ENCODE results near the gene CSPG4. TPM values are rescaled to one million over a fixed set of nuclear protein-coding genes. Genes with fewer than 3 reads are reported as not detected.
"Not testable (repeated sequence)": the region's sequence is repeated elsewhere in the genome, so short reads cannot be mapped to it uniquely, and the experiment has no call there.

CSPG4 gene
- polyA plus RNA-seq, 1 experiment, result 5.8 TPM

GRCh38 chr15:75739791-75740190 lies 27.1 kb upstream of the CSPG4 start:
- Histone ChIP-seq H3K27ac (ENCODE audit: low read depth, low read length) (no peak overlapping the region), H3K27me3 (ENCODE audit: control insufficient read depth, insufficient read depth, low read length) (peaks cover 2% of the 10 kb centered on the region), H3K4me3 (ENCODE audit: low read depth, low read length) (no peak overlapping the region), H3K9me3 (ENCODE audit: control insufficient read depth, insufficient read depth, low read length) (no peaks in the 10 kb centered on the region)
- ChIA-PET POLR2A (no interaction called here), CTCF (no interaction called here)
- no peak for DNase-seq (ENCODE audit: low read depth, low spot score)
- TF ChIP-seq CTCF (IDR thresholded peaks at IDR 0.05; ENCODE audit: low read depth, low read length), result no peak

GRCh38 chr15:75738647-75739325 lies 26.1 kb upstream of the CSPG4 start:
- H3K4me3 ChIP-seq (ENCODE audit: low read depth, low read length), result peak overlapping the region; percentile 71
- no peaks in the 10 kb centered on the region for H3K9me3 ChIP-seq (ENCODE audit: control insufficient read depth, insufficient read depth, low read length)
- H3K27ac ChIP-seq (ENCODE audit: low read depth, low read length), result no peak overlapping the region
- H3K27me3 ChIP-seq (ENCODE audit: control insufficient read depth, insufficient read depth, low read length), result peaks cover 2% of the 10 kb centered on the region
- POLR2A ChIA-PET, result interaction anchor here (0.5 to 1.4 kb wide), 5 partner anchors 18 to 247 kb away, joined by 3 to 5 read pairs (median 4); partner anchors contain the start of gene CSPG4
- CTCF ChIA-PET, result interaction anchor here (0.6 kb wide), 2 partner anchors 9 to 35 kb away, joined by 3 to 6 read pairs; no protein-coding TSS in a partner anchor
- TF ChIP-seq CTCF (IDR thresholded peaks at IDR 0.05; ENCODE audit: low read depth, low read length), result no peak
- DNase-seq (ENCODE audit: low read depth, low spot score), result peak; percentile 66

GRCh38 chr15:75738014-75738646 lies 25.5 kb upstream of the CSPG4 start:
- no peak for DNase-seq (ENCODE audit: low read depth, low spot score)
- TF ChIP-seq CTCF (IDR thresholded peaks at IDR 0.05; ENCODE audit: low read depth, low read length), result no peak
- ChIA-PET POLR2A (interaction anchor here (0.5 to 1.4 kb wide), 4 partner anchors 25 to 247 kb away, joined by 3 to 5 read pairs (median 4); partner anchors contain the start of gene CSPG4), CTCF (interaction anchor here (0.6 kb wide), 2 partner anchors 9 to 34 kb away, joined by 3 to 6 read pairs; no protein-coding TSS in a partner anchor)
- Histone ChIP-seq H3K27ac (ENCODE audit: low read depth, low read length) (no peak overlapping the region), H3K9me3 (ENCODE audit: control insufficient read depth, insufficient read depth, low read length) (no peaks in the 10 kb centered on the region), H3K4me3 (ENCODE audit: low read depth, low read length) (peak overlapping the region; percentile 71), H3K27me3 (ENCODE audit: control insufficient read depth, insufficient read depth, low read length) (peaks cover 2% of the 10 kb centered on the region)

GRCh38 chr15:75737116-75738013 lies 24.7 kb upstream of the CSPG4 start:
- H3K27me3 ChIP-seq (ENCODE audit: control insufficient read depth, insufficient read depth, low read length); POLR2A ChIA-PET; H3K27ac ChIP-seq (ENCODE audit: low read depth, low read length); CTCF ChIA-PET; H3K9me3 ChIP-seq (ENCODE audit: control insufficient read depth, insufficient read depth, low read length); DNase-seq (ENCODE audit: low read depth, low spot score): not testable (repeated sequence)
- peak overlapping the region; percentile 71 for H3K4me3 ChIP-seq (ENCODE audit: low read depth, low read length)

GRCh38 chr15:75736256-75736655 lies 23.6 kb upstream of the CSPG4 start:
- no peak for DNase-seq (ENCODE audit: low read depth, low spot score)

GRCh38 chr15:75734861-75735760 lies 22.5 kb upstream of the CSPG4 start:
- CTCF ChIA-PET; H3K9me3 ChIP-seq (ENCODE audit: control insufficient read depth, insufficient read depth, low read length); H3K4me3 ChIP-seq (ENCODE audit: low read depth, low read length); H3K27ac ChIP-seq (ENCODE audit: low read depth, low read length); H3K27me3 ChIP-seq (ENCODE audit: control insufficient read depth, insufficient read depth, low read length); DNase-seq (ENCODE audit: low read depth, low spot score); POLR2A ChIA-PET: not testable (repeated sequence)

More at GRCh38 chr15:75736256-75736655, 23.6 kb upstream of the CSPG4 start:
- Histone ChIP-seq H3K27me3 (ENCODE audit: control insufficient read depth, insufficient read depth, low read length) (peaks cover 2% of the 10 kb centered on the region), H3K9me3 (ENCODE audit: control insufficient read depth, insufficient read depth, low read length) (no peaks in the 10 kb centered on the region), H3K4me3 (ENCODE audit: low read depth, low read length) (no peak overlapping the region), H3K27ac (ENCODE audit: low read depth, low read length) (no peak overlapping the region)
- POLR2A ChIA-PET, result no interaction called here
- CTCF ChIA-PET, result interaction anchor here (0.6 kb wide), 1 partner anchor 50 kb away, joined by 3 read pairs; no protein-coding TSS in a partner anchor
- TF ChIP-seq CTCF (IDR thresholded peaks at IDR 0.05; ENCODE audit: low read depth, low read length), result no peak
